ENCODE results near the gene C9. TPM values are rescaled to one million over a fixed set of nuclear protein-coding genes. Genes with fewer than 3 reads are reported as not detected.

C9 gene
- total RNA-seq, 3 donors from 2014 or later: 1.8 TPM; not detected in 2

DNA sequence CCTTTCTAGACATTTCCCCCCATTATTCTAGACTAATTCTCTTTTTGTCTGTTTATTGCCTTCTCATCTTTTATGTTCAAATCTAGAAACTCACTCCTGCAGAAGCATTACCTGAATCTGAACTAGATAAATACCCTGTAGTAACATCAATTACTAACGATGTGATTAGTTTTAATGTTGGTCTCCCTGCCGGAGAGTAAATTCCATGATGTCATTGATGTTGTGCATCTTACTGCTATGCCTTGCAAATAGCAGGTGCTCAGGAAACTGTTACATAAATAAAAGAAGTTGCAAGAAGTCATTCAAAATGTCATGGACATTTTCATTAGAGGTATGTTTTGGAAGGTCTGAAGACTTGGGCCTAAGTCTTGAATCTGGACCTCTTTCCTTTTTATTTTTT is 23.0 kb upstream of the C9 start:
- no peak for TF ChIP-seq POLR2AphosphoS5 (IDR thresholded peaks at IDR 0.05)
- no peak for TF ChIP-seq CTCF (IDR thresholded peaks at IDR 0.05)
- no peak for TF ChIP-seq POLR2A (IDR thresholded peaks at IDR 0.05)
- H3K27me3 ChIP-seq: no peaks in the 10 kb centered on the region
- H3K9me3 ChIP-seq: no peaks in the 10 kb centered on the region
- DNase-seq (ENCODE audit: low spot score in 2 of 2): no peak
- intact Hi-C loops (cut with DNase I; ENCODE audit: low total_unique reads): no loop called here
- H3K27ac ChIP-seq: no peak overlapping the region
- H3K4me3 ChIP-seq: no peak overlapping the region
- peaks cover 7% of the 10 kb centered on the region for H3K36me3 ChIP-seq
- H3K4me1 ChIP-seq: no peaks in the 10 kb centered on the region

DNA sequence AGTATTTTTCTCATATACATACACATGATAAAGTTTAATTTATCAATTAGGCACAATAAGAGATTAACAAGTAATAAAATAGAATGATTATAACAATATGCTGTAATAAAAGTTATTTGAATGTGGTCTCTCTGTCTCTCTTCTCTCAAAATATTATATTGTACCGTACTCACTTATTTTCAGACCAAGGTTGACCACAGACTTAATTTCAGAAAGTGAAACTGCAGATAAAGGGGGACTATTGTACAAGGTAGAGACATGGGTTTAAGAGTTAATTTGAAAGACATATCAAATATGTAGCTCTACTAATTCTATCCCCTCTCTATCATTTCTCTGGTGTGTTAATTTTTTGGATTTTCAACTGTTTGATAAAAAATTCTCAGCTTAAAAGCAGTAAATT is 20.0 kb upstream of the C9 start:
- H3K27ac ChIP-seq: no peak overlapping the region
- no peak overlapping the region for H3K4me3 ChIP-seq
- H3K27me3 ChIP-seq: no peaks in the 10 kb centered on the region
- peaks cover 8% of the 10 kb centered on the region for H3K36me3 ChIP-seq
- H3K4me1 ChIP-seq: no peaks in the 10 kb centered on the region
- intact Hi-C loops (cut with DNase I; ENCODE audit: low total_unique reads): no loop called here
- DNase-seq (ENCODE audit: low spot score in 2 of 2): no peak
- TF ChIP-seq POLR2A (IDR thresholded peaks at IDR 0.05) (no peak), POLR2AphosphoS5 (IDR thresholded peaks at IDR 0.05) (no peak)
- no peaks in the 10 kb centered on the region for H3K9me3 ChIP-seq

DNA sequence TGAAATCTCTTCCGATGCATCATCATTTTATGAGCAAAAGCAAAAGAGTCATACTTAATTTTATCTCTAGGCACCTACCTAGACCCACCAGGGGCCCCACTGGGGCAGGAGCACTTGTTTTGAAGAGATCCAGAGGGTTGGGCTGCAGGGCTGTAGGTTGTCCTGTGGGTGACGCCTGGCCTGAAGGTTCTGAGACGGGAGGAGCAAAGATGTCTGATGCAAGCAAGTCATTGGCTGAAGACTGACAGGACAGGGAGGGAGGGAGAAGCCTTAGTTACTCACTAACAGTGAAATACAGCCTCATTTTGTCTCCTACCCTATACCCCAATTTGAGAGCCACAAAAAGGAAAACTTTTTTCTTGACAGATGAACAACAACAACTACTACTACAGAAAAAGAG is 17.1 kb upstream of the C9 start:
- DNase-seq (ENCODE audit: low spot score in 2 of 2): no peak
- H3K9me3 ChIP-seq: no peaks in the 10 kb centered on the region
- no peak overlapping the region for H3K4me3 ChIP-seq
- H3K27ac ChIP-seq: peak overlapping the region in 1 of 2 donors; percentile 14
- intact Hi-C loops (cut with DNase I; ENCODE audit: low total_unique reads): no loop called here
- no peaks in the 10 kb centered on the region for H3K27me3 ChIP-seq
- no peak for TF ChIP-seq CTCF (IDR thresholded peaks at IDR 0.05)
- no peak for TF ChIP-seq POLR2AphosphoS5 (IDR thresholded peaks at IDR 0.05)
- TF ChIP-seq POLR2A (IDR thresholded peaks at IDR 0.05): no peak
- peaks cover 8% of the 10 kb centered on the region for H3K36me3 ChIP-seq
- no peaks in the 10 kb centered on the region for H3K4me1 ChIP-seq

DNA sequence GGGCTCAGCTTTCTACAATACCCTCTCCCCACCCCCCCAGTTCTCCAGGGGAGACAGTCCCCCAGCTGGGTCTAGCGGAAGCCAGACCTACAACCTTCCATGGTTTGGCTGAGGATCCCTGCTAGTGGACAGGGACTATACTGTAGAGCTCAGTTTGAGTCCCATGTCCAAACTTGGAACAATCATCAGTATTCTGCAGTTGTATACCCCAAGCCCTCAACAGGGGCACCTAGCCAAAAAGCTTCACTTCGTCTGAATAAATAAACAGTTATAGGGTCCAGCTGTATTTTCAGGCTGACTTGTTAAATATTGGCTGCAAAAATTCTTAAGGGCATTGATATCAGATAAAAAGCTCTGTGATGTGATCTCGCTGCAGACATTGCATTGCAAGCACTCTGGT is 15.4 kb upstream of the C9 start:
- H3K4me3 ChIP-seq: no peak overlapping the region
- no peaks in the 10 kb centered on the region for H3K27me3 ChIP-seq

GRCh38 chr5:39377613-39378012 is 13.3 kb upstream of the C9 start:
- DNase-seq (ENCODE audit: low spot score in 2 of 2): no peak
- Histone ChIP-seq H3K36me3 (peaks cover 4% of the 10 kb centered on the region), H3K4me3 (no peak overlapping the region), H3K4me1 (no peaks in the 10 kb centered on the region), H3K9me3 (no peaks in the 10 kb centered on the region), H3K27ac (no peak overlapping the region), H3K27me3 (no peaks in the 10 kb centered on the region)
- TF ChIP-seq CTCF (IDR thresholded peaks at IDR 0.05) (no peak), POLR2A (IDR thresholded peaks at IDR 0.05) (no peak), POLR2AphosphoS5 (IDR thresholded peaks at IDR 0.05) (no peak)
- intact Hi-C loops (cut with DNase I; ENCODE audit: low total_unique reads): no loop called here

More for the DNA sequence above, 15.4 kb upstream of the C9 start:
- peaks cover 8% of the 10 kb centered on the region for H3K36me3 ChIP-seq
- H3K4me1 ChIP-seq: no peaks in the 10 kb centered on the region
- H3K9me3 ChIP-seq: no peaks in the 10 kb centered on the region
- H3K27ac ChIP-seq: peak overlapping the region in 1 of 2 donors; percentile 46
- no peak for DNase-seq (ENCODE audit: low spot score in 2 of 2)
- TF ChIP-seq POLR2A (IDR thresholded peaks at IDR 0.05): no peak
- intact Hi-C loops (cut with DNase I; ENCODE audit: low total_unique reads): no loop called here

DNA sequence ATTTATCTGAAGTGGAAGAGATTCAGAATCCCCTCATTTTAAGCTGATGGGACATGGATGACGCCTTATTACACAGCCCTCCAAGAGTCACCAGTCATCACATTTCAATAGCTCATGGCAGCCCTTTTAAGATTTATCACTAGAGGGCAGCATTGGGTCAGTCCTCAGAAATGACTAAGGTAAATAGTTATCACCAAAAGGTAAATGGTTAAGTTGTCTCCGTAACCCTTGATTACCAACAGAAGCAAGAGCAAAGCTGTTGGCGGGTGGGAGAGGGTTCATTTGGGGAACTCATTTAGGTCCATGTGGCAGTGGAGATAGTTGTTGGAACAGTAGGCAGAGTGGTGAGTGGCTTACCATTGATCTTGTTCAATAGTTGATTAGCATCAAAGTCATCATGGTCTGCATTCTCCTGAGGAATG is 12.0 kb upstream of the C9 start:
- intact Hi-C loops (cut with DNase I; ENCODE audit: low total_unique reads): no loop called here
- Histone ChIP-seq H3K4me1 (no peaks in the 10 kb centered on the region), H3K27me3 (no peaks in the 10 kb centered on the region), H3K4me3 (no peak overlapping the region), H3K27ac (no peak overlapping the region), H3K9me3 (no peaks in the 10 kb centered on the region), H3K36me3 (no peaks in the 10 kb centered on the region)
- DNase-seq (ENCODE audit: low spot score in 2 of 2): no peak
- TF ChIP-seq CTCF (IDR thresholded peaks at IDR 0.05): peak; percentile 47 to 59 (median 53)
- no peak for TF ChIP-seq POLR2AphosphoS5 (IDR thresholded peaks at IDR 0.05)
- TF ChIP-seq POLR2A (IDR thresholded peaks at IDR 0.05): no peak
